ENCODE results near the gene HLA-DQA2. TPM values are rescaled to one million over a fixed set of nuclear protein-coding genes. Genes with fewer than 3 reads are reported as not detected.

Gene HLA-DQA2
- total RNA-seq, 2 experiments from 2014 or later = not detected

DNA sequence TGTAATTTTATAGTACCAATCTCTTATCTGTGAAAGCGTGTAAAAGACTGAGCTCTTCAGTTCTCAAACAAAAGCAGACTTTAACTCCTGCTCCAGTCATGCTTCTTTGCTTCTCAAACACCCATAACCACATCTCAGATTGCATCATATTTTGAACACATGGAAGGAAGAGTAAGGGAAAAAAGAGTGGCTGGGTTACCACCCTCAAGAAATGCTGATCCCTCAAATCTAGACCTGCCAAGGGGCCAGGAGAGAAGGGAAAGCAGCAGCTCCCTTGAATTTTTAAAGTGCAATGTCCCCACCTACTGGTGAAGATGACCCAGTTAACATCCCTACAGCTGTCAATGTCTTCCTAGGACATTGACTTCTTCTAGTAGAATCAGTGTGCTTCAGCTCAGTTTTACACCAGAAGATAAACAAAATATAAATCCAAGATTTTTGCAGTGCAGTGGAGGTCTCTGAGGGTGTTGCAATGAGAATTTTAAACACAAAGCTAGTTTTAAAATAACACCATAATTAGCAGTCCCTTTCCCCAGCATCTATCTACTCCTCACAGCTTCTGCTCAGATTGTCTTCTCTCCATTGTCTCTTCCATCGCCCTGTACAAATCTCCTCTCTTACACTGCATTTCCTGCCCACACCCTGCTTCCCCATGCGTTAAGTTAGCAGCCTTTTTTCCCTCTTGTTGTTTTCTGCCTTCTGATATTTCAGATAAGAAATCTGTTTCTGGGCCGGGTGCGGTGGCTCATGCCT lies 44.8 kb downstream of the HLA-DQA2 start:
- Mint-ChIP-seq H3K4me1 (ENCODE audit: low read depth) (no peaks in the 10 kb centered on the region), H3K27me3 (peaks cover 42% of the 10 kb centered on the region), H3K9me3 (peaks cover 5% of the 10 kb centered on the region), H3K36me3 (no peaks in the 10 kb centered on the region), H3K4me3 (no peak overlapping the region), H3K27ac (no peak overlapping the region)
- POLR2A ChIA-PET = interaction anchor here (0.8 kb wide), 1 partner anchor 163 kb away, joined by 4 read pairs; no protein-coding TSS in a partner anchor
- DNase-seq = peak; percentile 21
- intact Hi-C loops (cut with micrococcal nuclease) = loop anchor here (5.0 kb wide), 2 partner anchors 84 to 354 kb away; no protein-coding TSS in a partner anchor
- CTCF ChIA-PET = interaction anchor here (0.6 to 6.1 kb wide), 41 partner anchors 8 to 737 kb away, joined by 3 to 67 read pairs (median 4); partner anchors contain the start of gene HLA-DQA2

DNA sequence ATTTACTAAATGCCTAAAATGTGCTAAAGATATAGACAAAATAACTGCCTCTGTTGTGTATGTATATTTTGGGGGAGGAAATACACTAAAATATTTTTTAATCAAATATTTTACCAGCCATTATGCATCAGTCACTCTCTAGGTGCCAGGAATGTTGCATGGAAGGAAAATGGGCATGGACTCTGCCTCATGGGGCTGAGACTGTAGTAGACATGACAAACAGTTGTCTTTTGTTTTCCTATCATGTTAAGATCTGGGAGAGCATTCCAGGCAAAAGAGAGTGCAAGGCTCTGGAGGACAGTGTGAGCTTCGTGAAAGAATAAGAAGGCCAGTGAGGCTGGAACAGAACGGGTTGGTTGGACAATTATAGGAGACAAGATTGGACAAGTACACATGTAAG lies 49.1 kb downstream of the HLA-DQA2 start:
- CTCF ChIA-PET = no interaction called here
- Mint-ChIP-seq H3K9me3 (no peaks in the 10 kb centered on the region), H3K27me3 (peaks cover 57% of the 10 kb centered on the region), H3K4me3 (no peak overlapping the region), H3K4me1 (ENCODE audit: low read depth) (peaks cover 8% of the 10 kb centered on the region), H3K27ac (no peak overlapping the region), H3K36me3 (no peaks in the 10 kb centered on the region)
- no peak for DNase-seq
- POLR2A ChIA-PET = no interaction called here
- intact Hi-C loops (cut with micrococcal nuclease) = loop anchor here (10.0 kb wide), 1 partner anchor 546 kb away; no protein-coding TSS in a partner anchor

DNA sequence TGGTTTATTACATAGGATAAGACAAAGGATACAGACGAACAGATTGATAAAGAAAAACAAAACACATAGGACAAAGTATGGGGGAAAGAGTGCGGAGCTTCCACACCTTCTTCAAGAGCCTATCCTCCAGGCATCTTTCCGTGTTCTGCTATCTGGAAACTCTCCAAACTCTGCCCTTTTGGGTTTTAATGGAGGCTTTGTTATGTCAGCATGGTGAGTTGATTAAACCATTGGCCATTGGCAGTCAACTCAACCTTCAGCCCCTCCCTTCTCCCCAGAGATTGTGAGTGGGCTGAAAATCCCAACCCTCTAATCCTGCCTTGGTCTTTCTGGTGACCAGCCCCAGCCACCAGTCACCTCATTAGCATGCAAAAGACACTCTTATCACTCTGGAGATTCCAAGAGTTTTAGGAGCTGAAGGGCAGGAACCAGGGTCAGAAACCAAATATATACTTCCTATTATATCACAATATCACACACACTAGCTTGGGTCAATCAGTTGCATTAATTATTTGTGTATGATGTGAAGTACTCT lies 51.8 kb downstream of the HLA-DQA2 start:
- H3K36me3 Mint-ChIP-seq = no peaks in the 10 kb centered on the region
- H3K4me1 Mint-ChIP-seq (ENCODE audit: low read depth) = peaks cover 16% of the 10 kb centered on the region
- no peak overlapping the region for H3K27ac Mint-ChIP-seq
- intact Hi-C loops (cut with micrococcal nuclease) = loop anchor here (10.0 kb wide), 1 partner anchor 548 kb away; no protein-coding TSS in a partner anchor
- no peak for DNase-seq
- CTCF ChIA-PET = interaction anchor here (1.2 to 3.1 kb wide), 6 partner anchors 7 to 380 kb away, joined by 4 to 21 read pairs (median 8); no protein-coding TSS in a partner anchor
- no peaks in the 10 kb centered on the region for H3K9me3 Mint-ChIP-seq
- POLR2A ChIA-PET = no interaction called here
- no peak overlapping the region for H3K4me3 Mint-ChIP-seq
- H3K27me3 Mint-ChIP-seq = peaks cover 55% of the 10 kb centered on the region

DNA sequence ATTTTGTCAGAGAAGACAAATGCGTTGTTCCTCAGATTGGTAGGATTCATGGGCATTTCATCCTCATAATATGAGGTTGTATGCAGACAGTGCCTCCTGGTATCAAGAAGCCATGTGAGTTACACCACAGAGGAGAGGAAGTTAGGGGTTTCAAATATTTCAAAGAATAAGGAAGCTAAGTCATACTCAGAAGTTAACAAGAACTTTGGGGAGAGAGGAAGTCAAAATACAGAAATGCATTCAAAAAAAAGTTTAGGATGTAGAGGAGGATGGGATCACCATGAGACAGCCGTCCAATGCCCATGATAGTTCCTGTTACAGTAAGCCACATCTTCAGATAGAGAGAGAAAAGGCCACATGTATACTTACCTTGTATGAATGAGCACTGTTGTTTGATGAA lies 53.3 kb downstream of the HLA-DQA2 start:
- CTCF ChIA-PET = interaction anchor here (0.6 to 3.1 kb wide), 6 partner anchors 9 to 676 kb away, joined by 3 to 21 read pairs (median 10); no protein-coding TSS in a partner anchor
- no peak for DNase-seq
- POLR2A ChIA-PET = no interaction called here
- Mint-ChIP-seq H3K36me3 (no peaks in the 10 kb centered on the region), H3K4me3 (no peak overlapping the region), H3K9me3 (no peaks in the 10 kb centered on the region), H3K27ac (no peak overlapping the region), H3K27me3 (peaks cover 52% of the 10 kb centered on the region), H3K4me1 (ENCODE audit: low read depth) (peaks cover 16% of the 10 kb centered on the region)
- intact Hi-C loops (cut with micrococcal nuclease) = loop anchor here (10.0 kb wide), 1 partner anchor 550 kb away; no protein-coding TSS in a partner anchor

Small RNAs within 50 kb of the gene (microRNA-seq; reads per million reads assigned to microRNA genes)
- gene MIR3135B (ENCODE audit: borderline microRNAs expressed, borderline number of aligned reads, borderline replicate concordance) = not detected

Other genes with a start within 250 kb of the HLA-DQA2 start
- under 1 TPM; 0.48 to 0.82 TPM for gene HLA-DRB5, start 211.1 kb upstream of the HLA-DQA2 start, total RNA-seq
- 1 to 10 TPM; 7.3 to 8.7 TPM for gene HLA-DRB1, start 151.5 kb upstream of the HLA-DQA2 start, total RNA-seq
- 1 to 10 TPM in 1 of 2 experiments, under 1 TPM in 1; 0.97 to 1.4 TPM for gene HLA-DQA1, start 104.0 kb upstream of the HLA-DQA2 start, total RNA-seq
- 10 to 100 TPM in 1 of 2 experiments, 1 to 10 TPM in 1; 9.7 to 10.1 TPM for gene HLA-DQB1, start 74.7 kb upstream of the HLA-DQA2 start, total RNA-seq
- not detected for gene HLA-DQB2, start 22.1 kb downstream of the HLA-DQA2 start, total RNA-seq
- 1 to 10 TPM; 1.3 to 1.7 TPM for gene HLA-DOB, start 75.6 kb downstream of the HLA-DQA2 start, total RNA-seq
- 100 to 1,000 TPM; 134 to 143 TPM for gene TAP2, start 97.3 kb downstream of the HLA-DQA2 start, total RNA-seq
- gene PSMB8, start 102.7 kb downstream of the HLA-DQA2 start, total RNA-seq = 100 to 1,000 TPM; 350 to 370 TPM
- 100 to 1,000 TPM; 245 to 258 TPM for gene TAP1, start 112.3 kb downstream of the HLA-DQA2 start, total RNA-seq
- 100 to 1,000 TPM; 296 to 302 TPM for gene PSMB9, start 112.8 kb downstream of the HLA-DQA2 start, total RNA-seq
- gene HLA-DMB, start 199.6 kb downstream of the HLA-DQA2 start, total RNA-seq = 1 to 10 TPM; 1.6 to 1.9 TPM
- gene HLA-DMA, start 211.7 kb downstream of the HLA-DQA2 start, total RNA-seq = 10 to 100 TPM in 1 of 2 experiments, 1 to 10 TPM in 1; 9.6 to 10.2 TPM
- gene BRD2, start 227.2 kb downstream of the HLA-DQA2 start, total RNA-seq = 100 to 1,000 TPM; 168 to 190 TPM

All from activated CD4-positive, alpha-beta memory T cell treated with anti-CD3 and anti-CD28 coated beads for 36 hours (primary cell).